ENCODE data around the gene DOCK6.

DOCK6 gene

DNA sequence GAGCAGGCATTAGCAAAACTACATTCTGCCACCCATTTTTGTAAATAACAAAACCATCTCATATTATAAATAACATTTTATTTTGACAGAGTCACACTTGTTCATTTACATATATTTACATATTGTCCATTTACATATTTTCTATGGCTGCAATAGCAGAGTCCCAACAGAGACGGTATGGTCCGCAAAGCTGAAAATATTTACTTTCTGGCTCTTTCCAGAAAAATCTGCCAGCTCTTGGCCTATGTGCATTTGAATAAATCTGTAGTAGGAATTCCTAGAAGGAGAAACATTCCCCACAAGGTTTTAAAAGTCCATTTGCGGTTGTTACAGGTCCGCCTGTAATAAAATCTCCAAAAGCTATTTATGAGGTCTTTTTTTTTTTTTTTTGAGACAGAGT lies 27.9 kb upstream of the DOCK6 start:
- no peak overlapping the region for H3K4me3 ChIP-seq (ENCODE audit: low read length)
- TF ChIP-seq ZNF274 (IDR thresholded peaks at IDR 0.05; ENCODE audit: low read depth, low read length) = no peak

DNA sequence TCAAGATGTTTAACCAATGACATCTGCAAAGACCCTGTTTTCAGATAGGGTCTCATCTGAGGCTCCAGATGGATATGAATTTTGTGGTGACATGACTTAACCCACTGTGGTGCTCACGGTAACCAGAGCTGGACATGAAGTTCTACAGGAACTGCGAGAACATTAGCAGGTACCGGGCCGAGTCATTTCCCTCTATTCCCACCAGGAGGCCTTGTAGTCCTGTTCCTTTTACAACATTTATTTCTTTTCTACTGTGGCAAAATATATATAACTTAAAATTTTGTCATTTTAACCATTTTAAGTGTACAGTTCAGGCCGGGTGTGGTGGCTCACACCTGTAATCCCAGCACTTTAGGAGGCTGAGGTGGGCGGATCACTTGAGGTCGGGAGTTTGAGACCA lies 26.0 kb upstream of the DOCK6 start:
- no peak for TF ChIP-seq ZNF274 (IDR thresholded peaks at IDR 0.05; ENCODE audit: low read depth, low read length)

DNA sequence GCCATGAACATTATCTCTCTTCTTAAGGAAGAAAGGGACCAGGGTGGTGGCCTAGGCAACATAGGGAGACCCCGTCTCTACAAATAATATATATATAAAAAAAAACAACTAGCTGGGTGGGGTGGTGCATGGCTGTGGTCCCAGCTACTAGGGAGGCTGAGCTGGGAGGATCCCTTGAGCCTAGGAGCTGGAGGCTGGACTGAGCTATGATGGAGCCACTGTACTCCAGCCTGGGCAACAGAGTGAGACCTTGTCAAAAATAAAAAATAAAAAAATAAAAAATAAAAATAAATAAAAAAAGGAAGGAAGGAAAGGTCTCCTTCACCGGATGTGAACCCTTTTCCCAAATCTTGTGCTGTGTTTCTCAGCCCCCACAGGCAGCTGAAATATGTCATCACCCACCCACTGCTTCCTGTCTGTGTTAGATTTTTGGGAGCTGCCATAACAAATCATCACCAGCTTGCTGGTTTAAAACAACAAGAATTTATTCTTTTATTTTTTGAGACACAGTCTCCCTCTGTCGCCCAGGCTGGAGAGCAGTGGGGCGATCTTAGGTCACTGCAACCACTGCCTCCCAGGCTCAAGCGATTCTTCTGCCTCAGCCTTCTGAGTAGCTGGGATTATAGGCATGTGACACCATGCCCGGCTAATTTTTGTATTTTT lies 24.1 kb upstream of the DOCK6 start:
- no peak for TF ChIP-seq ZNF274 (IDR thresholded peaks at IDR 0.05; ENCODE audit: low read depth, low read length)
- no peak overlapping the region for H3K4me3 ChIP-seq (ENCODE audit: low read length)

More for the DNA sequence above, 26.0 kb upstream of the DOCK6 start:
- no peak overlapping the region for H3K4me3 ChIP-seq (ENCODE audit: low read length)

DNA sequence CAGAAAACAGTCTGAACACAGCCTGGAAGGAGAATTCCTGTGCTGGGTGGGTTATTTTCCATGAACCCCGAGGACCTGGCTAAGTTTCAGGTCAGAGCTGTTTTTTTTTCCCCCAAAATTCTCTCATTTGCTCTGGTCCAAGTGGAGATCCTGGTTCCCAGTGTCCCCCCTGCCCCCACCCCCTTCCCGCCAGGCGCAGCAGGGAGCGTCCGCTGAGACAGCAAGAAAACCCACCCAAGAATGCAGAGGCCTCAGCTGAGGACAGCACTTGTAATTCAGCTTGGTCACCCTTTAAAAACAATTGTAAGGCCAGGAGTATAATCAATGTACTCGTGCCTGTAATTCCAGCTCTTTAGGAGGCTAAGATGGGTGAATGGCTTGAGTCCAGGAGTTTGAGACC lies 22.2 kb upstream of the DOCK6 start:
- H3K4me3 ChIP-seq (ENCODE audit: low read length) = no peak overlapping the region
- TF ChIP-seq ZNF274 (IDR thresholded peaks at IDR 0.05; ENCODE audit: low read depth, low read length) = no peak

DNA sequence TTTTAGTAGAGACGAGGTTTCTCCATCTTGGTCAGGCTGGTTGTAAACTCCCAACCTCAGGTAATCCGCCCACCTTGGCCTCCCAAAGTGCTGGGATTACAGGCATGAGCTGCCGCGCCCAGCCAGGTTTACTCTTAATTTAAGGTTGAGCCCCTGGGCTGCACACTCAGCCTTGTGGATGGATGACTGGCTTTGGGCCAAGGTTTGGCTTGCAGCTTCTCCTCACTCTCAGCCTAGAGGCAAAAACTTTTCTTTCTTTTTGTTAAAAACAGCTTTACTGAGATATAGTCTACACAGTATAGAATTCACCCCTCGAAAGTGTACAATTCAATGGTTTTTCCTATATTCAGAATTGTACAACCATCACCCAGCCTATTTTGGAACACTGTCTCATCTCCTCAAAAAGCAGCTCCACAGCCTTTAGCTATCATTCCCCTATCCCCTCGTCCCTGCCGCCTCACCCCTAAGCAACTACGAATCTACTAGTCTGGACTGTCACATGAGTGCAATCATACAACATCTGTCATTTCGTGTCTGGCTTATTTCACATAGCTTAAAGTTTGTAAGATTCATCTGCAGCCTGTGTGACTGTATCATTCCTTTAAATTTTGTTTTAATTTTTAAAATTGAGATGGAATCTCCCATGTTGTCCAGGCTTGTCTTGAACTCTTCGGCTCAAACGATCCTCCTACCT lies 19.2 kb upstream of the DOCK6 start:
- H3K4me3 ChIP-seq (ENCODE audit: low read length) = no peak overlapping the region
- no peak for TF ChIP-seq ZNF274 (IDR thresholded peaks at IDR 0.05; ENCODE audit: low read depth, low read length)

DNA sequence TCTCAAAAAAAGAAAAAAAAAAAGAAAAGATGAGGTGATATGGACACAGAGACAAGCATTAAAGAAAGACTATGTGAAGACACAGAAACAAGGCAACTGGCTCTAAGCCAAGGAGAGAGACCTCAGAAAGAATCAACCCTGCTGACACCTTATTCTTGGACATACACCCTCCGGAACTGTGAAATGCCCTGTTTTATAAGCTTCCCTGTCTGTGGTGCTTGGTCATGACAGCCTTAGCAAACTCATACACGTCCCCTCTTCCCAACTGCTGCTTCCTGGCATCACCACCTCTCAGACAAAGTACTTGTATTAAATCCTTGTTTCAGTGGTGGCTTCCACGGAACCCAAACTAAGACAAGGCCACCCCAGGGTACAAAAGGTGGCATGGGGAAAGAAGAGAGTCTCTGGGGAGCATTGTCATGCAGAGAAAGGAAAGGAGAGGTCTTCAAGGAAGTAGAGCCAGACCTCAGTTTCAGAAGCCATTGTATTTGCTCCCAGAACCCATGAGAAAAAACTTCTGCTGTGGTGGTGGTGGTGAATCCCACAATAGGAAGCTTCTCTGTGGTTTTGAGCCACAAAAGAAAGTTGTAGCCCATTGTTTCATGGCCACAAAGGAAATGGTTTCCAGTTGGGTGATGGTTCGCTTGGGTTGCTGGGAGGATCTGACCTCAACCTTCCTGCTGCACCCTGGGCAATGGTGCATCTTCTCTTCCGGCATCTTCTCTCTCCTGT lies 17.3 kb upstream of the DOCK6 start:
- no peak for TF ChIP-seq ZNF274 (IDR thresholded peaks at IDR 0.05; ENCODE audit: low read depth, low read length)
- no peak overlapping the region for H3K4me3 ChIP-seq (ENCODE audit: low read length)

DNA sequence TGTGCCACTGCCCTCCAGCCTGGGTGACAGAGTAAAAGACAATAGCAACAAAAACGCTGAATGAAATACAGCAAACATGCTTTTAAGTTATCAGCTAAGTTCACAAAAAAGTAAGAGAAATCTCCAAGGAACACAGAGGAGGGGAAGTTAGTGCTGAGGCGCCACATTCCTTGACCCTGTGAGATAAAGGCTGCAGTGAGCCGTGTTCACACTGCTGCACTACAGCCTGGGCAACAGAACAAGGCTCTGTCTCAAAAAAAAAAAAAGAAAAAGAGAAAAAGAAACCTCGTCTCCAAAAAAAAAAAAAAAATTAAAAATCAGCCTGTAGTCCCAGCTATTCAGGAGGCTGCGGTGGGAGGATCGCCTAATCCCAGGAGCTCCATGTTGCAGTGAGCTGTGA lies 16.3 kb upstream of the DOCK6 start:
- TF ChIP-seq ZNF274 (IDR thresholded peaks at IDR 0.05; ENCODE audit: low read depth, low read length) = no peak
- no peak overlapping the region for H3K4me3 ChIP-seq (ENCODE audit: low read length)

DNA sequence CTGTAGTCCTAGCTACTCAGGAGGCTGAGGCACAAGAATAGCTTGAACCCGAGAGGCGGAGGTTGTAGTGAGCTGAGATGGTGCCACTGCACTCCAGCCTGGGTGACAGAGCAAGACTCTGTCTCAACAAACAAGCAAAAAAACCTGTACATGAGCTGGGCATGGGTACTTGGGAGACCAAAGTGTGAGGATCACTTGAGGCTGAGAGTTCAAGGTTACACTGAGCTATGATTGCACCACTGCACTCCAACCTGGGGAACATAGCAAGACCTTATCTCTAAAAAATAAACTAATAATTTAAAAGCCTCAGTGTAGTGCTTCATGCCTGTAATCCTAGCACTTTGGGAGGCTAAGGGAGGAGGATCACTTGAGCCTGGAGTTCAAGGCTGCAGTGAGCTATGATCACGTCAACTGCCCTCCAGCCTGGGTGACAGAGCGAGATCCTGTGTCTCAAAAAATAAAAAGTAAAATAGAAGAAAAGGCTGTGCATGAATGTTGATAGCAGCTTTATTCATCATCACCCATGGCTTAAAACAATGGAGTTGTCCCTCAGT lies 12.3 kb upstream of the DOCK6 start:
- no peak for TF ChIP-seq ZNF274 (IDR thresholded peaks at IDR 0.05; ENCODE audit: low read depth, low read length)
- H3K4me3 ChIP-seq (ENCODE audit: low read length) = no peak overlapping the region

DNA sequence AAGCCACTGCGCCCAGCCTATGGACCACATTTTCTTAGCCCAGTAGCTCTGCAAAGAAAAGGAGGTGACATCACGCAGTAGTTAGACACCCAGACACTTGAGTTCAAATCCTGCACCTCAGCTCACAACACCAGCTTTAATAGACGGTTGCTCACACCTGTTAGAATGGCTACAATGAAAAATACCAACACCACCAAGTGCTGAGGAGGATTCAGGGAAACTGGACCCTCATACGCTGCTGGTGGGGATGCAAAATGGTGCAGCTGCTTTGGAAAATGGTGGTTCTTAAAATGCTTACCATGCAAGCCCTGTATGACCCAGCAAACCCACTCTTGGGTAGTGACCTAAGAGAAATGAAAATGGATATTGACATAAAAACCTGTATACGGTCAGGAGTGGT lies 11.7 kb upstream of the DOCK6 start:
- no peak for TF ChIP-seq ZNF274 (IDR thresholded peaks at IDR 0.05; ENCODE audit: low read depth, low read length)
- no peak overlapping the region for H3K4me3 ChIP-seq (ENCODE audit: low read length)

DNA sequence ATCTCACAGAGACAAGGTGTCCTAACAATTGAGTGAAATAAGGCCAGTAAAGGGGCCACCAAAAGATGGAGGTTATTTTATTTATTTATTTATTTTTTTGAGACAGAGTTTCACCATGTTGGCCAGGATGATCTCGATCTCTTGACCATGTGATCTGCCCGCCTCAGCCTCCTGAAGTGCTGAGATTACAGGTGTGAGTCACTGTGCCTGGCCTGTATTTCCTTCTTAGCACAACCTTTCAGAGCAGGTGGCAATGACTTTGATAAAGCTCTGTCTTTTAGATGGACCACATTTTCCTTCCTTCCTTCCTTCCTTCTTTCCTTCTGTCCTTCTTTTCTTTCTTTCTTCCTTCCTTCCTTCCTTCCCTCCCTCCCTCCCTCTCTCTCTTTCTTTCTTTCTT lies 11.0 kb upstream of the DOCK6 start:
- TF ChIP-seq ZNF274 (IDR thresholded peaks at IDR 0.05; ENCODE audit: low read depth, low read length) = no peak
- no peak overlapping the region for H3K4me3 ChIP-seq (ENCODE audit: low read length)

DNA sequence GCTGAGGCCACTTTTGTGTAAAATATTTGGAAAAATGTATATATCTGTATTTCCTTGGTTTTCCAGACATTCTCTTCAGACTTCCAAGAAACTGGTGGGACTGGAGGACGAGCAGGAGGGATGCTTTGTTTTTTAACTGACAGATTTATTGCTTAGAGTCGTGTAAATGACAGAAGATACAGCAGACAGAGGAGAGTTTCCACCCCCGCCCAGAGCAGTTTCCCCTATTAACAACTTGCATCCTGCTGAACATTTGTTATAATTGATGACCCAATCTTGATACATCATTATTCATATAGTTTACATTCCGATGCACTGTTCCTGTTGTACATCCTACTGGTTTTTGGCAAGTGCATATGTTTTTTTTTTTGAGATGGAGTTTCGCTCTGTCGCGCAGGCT lies 7.1 kb upstream of the DOCK6 start:
- H3K4me3 ChIP-seq (ENCODE audit: low read length) = no peak overlapping the region
- no peak for TF ChIP-seq ZNF274 (IDR thresholded peaks at IDR 0.05; ENCODE audit: low read depth, low read length)

DNA sequence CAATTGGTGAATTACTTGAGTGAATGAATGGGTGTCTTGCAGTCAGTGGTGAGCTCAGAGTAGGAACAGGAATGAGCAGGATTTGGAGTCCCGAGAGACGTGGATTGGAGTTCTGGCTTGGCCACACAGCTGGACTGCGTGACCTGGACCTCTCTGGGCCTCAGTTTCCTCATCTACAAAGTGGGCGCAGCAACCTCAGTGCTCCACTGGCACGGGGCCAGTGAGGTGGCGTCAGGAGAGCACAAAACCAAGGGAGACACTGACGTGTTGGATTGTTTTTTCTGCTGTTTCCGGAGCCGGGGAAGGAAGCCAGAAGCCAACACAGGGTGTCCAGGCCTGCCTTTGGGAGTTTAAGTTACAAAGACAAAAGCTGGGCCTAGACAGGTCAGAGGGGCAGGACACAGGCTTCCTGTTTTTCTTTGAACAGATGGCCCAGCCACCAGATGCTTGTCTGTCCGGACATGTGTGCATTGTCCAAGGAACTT lies 6.5 kb upstream of the DOCK6 start:
- H3K4me3 ChIP-seq (ENCODE audit: low read length) = no peak overlapping the region
- TF ChIP-seq ZNF274 (IDR thresholded peaks at IDR 0.05; ENCODE audit: low read depth, low read length) = no peak

DNA sequence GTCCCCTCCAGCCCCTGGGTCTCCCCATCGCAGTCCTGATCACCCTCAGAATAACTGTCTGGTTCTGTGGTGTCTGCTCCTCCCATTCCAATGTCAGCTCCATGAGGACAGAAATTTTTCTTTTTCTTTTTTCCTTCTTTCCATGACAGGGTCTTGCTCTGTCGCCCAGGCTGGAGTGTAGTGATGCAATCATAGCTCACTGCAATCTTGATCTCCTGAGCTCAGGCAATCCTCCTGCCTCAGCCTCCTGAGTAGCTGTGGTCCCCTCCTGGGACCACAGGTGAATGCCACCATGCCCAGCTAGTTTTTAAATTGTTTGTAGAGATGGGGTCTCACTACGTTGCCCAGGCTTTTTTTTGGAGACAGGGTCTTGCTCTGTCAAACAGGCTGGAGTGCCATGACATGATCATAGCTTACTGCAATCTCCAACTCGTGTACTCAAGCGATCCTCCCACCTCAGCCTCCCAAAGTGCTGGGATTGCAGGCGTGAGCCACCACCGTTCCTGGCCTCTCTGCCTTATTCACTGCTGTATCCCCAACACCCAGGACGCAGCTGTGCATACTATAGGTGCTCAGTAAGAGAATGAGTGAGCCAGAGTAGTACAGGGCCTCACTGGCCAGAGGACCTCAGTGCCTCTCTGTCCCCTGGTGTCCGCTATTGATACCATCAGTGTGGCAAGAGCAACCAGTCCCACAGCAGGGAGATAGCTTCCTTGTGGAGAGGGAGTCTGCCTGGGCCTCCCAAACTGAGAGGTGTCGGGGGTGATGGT lies 5.2 kb upstream of the DOCK6 start:
- no peak overlapping the region for H3K4me3 ChIP-seq (ENCODE audit: low read length)
- TF ChIP-seq ZNF274 (IDR thresholded peaks at IDR 0.05; ENCODE audit: low read depth, low read length) = no peak

DNA sequence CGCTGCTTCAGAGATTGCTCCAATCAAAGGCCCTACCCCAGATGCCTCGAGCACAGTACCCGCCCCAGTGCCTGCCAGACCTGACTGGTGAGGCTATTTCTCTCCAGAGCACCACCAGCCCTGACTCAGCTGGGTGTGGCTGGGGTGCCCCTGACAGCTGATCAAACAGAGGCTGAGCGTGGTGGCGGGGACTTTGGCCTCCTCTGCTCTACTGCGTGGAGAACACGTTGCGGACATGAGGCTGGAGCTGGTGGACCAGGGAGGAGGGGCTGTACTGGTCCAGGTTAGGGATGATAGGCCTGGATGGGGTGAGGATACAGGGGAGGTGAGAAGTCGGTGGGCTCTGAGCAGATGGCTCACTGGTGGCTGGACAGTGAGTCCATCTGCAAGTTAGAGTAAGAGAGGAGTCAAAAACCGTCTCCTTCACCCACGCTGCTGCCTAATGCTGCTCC lies 3.5 kb upstream of the DOCK6 start:
- H3K4me3 ChIP-seq (ENCODE audit: low read length) = no peak overlapping the region

More for the DNA sequence above, 3.5 kb upstream of the DOCK6 start:
- TF ChIP-seq ZNF274 (IDR thresholded peaks at IDR 0.05; ENCODE audit: low read depth, low read length) = no peak

All from GM08714 (cell line).